Activated naive CD8-positive, alpha-beta T cell (primary cell): ENCODE results near the gene BRINP2.

ENCODE experiments used
- H3K27ac Mint-ChIP-seq: one replicate; pipeline ENCODE4 v1.8.0; 2021; ENCODE audit warnings: mixed read lengths
- H3K27me3 Mint-ChIP-seq: one replicate; pipeline ENCODE4 v1.8.0; 2021; ENCODE audit warnings: mixed read lengths
- H3K36me3 Mint-ChIP-seq: one replicate; pipeline ENCODE4 v1.8.0; 2021; ENCODE audit warnings: mixed read lengths
- H3K4me1 Mint-ChIP-seq: one replicate; pipeline ENCODE4 v1.8.0; 2021; ENCODE audit warnings: low read depth, mixed read lengths
- H3K4me3 Mint-ChIP-seq: one replicate; pipeline ENCODE4 v1.8.0; 2021; ENCODE audit warnings: mild to moderate bottlenecking, mixed read lengths
- H3K9me3 Mint-ChIP-seq: one replicate; pipeline ENCODE4 v1.8.0; 2021; ENCODE audit warnings: low read depth, mixed read lengths

The BRINP2 gene

GRCh38 chr1:177329871-177330270 is 159.1 kb downstream of the BRINP2 start:
- no peak overlapping the region for H3K27ac Mint-ChIP-seq

More at GRCh38 chr1:177329871-177330270, 159.1 kb downstream of the BRINP2 start:
- no peaks in the 10 kb centered on the region for H3K4me1 Mint-ChIP-seq
- H3K9me3 Mint-ChIP-seq: no peaks in the 10 kb centered on the region
- H3K27me3 Mint-ChIP-seq: no peaks in the 10 kb centered on the region
- H3K4me3 Mint-ChIP-seq: no peak overlapping the region
- H3K36me3 Mint-ChIP-seq: no peaks in the 10 kb centered on the region
